ENCODE data around the gene MYO9B. TPM values are rescaled to one million over a fixed set of nuclear protein-coding genes. Genes with fewer than 3 reads are reported as not detected.
"Not testable (repeated sequence)": the region's sequence is repeated elsewhere in the genome, so short reads cannot be mapped to it uniquely, and the experiment has no call there.

MYO9B gene
- total RNA-seq, 2 experiments from 2014 or later = 100 to 104 TPM

DNA sequence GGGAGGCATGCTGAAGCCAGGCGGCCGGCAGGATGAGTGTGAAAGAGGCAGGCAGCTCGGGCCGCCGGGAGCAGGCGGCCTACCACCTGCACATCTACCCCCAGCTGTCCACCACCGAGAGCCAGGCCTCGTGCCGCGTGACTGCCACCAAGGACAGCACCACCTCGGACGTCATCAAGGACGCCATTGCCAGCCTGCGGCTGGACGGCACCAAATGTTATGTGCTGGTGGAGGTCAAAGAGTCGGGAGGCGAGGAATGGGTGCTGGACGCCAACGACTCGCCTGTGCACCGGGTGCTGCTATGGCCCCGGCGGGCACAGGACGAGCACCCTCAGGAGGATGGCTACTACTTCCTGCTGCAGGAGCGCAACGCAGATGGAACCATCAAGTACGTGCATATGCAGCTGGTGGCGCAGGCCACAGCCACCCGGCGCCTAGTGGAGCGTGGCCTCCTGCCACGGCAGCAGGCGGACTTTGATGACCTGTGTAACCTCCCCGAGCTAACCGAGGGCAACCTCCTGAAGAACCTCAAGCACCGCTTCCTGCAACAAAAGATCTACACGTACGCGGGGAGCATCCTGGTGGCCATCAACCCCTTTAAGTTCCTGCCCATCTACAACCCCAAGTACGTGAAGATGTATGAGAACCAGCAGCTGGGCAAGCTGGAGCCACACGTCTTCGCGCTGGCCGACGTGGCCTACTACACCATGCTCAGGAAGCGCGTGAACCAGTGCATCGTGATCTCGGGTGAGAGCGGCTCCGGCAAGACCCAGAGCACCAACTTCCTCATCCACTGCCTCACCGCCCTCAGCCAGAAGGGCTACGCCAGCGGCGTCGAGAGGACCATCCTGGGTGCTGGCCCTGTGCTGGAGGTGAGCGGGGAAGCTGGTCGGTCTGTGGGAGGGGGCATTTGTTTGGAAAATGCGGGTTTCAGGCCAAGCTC lies 26.4 kb downstream of the MYO9B start:
- DNase-seq = no peak
- ChIA-PET CTCF (interaction anchor here (0.8 to 1.9 kb wide), 2 partner anchors 23 to 34 kb away, joined by 5 to 8 read pairs; no protein-coding TSS in a partner anchor), POLR2A (no interaction called here)
- intact Hi-C loops (cut with micrococcal nuclease) = no loop called here
- Mint-ChIP-seq H3K4me3 (no peak overlapping the region), H3K4me1 (ENCODE audit: low read depth) (peaks cover 6% of the 10 kb centered on the region), H3K27ac (no peak overlapping the region), H3K27me3 (no peaks in the 10 kb centered on the region), H3K9me3 (peaks cover 7% of the 10 kb centered on the region), H3K36me3 (peaks cover 24% of the 10 kb centered on the region)

DNA sequence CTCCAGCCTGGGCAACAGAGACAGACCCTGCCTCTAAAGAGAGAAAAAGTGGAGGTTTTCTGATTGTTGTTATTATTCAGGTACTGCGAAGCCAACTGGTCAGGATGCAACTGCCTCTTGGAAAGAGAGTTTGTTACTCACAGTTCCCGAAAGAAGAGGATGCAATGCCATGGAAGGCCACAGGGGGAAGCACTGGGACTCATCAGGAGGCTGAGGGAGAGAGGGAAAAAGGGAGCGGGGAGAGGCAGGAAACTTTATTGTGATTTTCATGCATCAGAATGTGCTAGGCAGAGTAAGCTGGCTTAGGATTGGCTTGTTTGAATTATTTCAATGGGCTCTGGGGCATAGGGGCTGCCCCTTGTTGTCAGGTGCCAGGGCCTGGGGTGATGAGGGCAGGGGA lies 27.6 kb downstream of the MYO9B start:
- POLR2A ChIA-PET = no interaction called here
- peaks cover 24% of the 10 kb centered on the region for H3K36me3 Mint-ChIP-seq
- no peak overlapping the region for H3K4me3 Mint-ChIP-seq
- H3K4me1 Mint-ChIP-seq (ENCODE audit: low read depth) = peaks cover 13% of the 10 kb centered on the region
- CTCF ChIA-PET = interaction anchor here (1.9 kb wide), 1 partner anchor 22 kb away, joined by 8 read pairs; no protein-coding TSS in a partner anchor
- peak; percentile 43 for DNase-seq
- H3K9me3 Mint-ChIP-seq = peaks cover 7% of the 10 kb centered on the region
- peak overlapping the region; percentile 10 for H3K27ac Mint-ChIP-seq
- H3K27me3 Mint-ChIP-seq = no peaks in the 10 kb centered on the region
- intact Hi-C loops (cut with micrococcal nuclease) = no loop called here

DNA sequence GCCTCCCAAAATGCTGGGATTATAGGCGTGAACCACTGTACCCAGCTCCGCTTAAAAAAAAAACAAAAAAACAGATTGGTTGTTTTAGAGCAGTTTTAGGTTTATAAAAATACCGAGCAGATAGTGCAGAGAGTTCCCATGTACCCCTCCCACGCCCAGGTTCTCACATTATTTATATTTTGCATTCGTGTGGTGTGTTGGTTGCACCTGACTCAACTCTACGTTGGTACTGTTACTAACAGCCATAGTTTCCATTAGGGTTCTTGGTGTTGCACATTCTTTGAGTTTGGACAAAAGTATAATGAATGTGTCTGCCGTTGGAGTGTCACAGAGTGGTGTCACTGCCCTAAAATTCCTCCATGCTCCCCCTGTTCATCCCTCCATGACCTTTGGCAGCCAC lies 29.1 kb downstream of the MYO9B start:
- H3K36me3 Mint-ChIP-seq = peaks cover 24% of the 10 kb centered on the region
- ChIA-PET CTCF (no interaction called here), POLR2A (no interaction called here)
- peaks cover 7% of the 10 kb centered on the region for H3K9me3 Mint-ChIP-seq
- intact Hi-C loops (cut with micrococcal nuclease) = no loop called here
- H3K4me1 Mint-ChIP-seq (ENCODE audit: low read depth) = peaks cover 15% of the 10 kb centered on the region
- H3K27ac Mint-ChIP-seq = no peak overlapping the region
- DNase-seq = no peak
- H3K4me3 Mint-ChIP-seq = no peak overlapping the region
- H3K27me3 Mint-ChIP-seq = no peaks in the 10 kb centered on the region

DNA sequence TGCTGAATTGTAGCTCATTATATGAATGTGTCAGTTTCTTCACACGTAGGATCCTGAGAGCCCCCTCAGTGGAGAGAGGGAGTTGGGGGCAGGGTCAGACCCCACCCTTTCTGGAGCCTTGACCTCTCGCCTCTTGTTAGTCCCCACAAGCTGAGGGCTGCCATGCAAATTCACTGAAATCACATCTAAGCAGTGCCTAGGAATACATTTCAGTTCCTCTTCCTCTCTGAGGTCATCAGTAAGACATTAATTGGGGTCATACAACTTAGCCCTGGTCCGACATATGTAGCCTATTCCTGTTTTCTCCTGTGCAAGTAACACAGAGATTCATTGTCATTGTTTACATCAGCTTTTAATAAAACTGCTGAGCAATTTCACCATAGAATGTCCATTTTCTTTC lies 30.0 kb downstream of the MYO9B start:
- peaks cover 24% of the 10 kb centered on the region for H3K36me3 Mint-ChIP-seq
- intact Hi-C loops (cut with micrococcal nuclease) = no loop called here
- CTCF ChIA-PET = no interaction called here
- no peak for DNase-seq
- peaks cover 16% of the 10 kb centered on the region for H3K4me1 Mint-ChIP-seq (ENCODE audit: low read depth)
- H3K4me3 Mint-ChIP-seq = no peak overlapping the region
- H3K9me3 Mint-ChIP-seq = peaks cover 7% of the 10 kb centered on the region
- no peaks in the 10 kb centered on the region for H3K27me3 Mint-ChIP-seq
- no peak overlapping the region for H3K27ac Mint-ChIP-seq
- POLR2A ChIA-PET = interaction anchor here (0.5 kb wide), 1 partner anchor 389 kb away, joined by 3 read pairs; no protein-coding TSS in a partner anchor

DNA sequence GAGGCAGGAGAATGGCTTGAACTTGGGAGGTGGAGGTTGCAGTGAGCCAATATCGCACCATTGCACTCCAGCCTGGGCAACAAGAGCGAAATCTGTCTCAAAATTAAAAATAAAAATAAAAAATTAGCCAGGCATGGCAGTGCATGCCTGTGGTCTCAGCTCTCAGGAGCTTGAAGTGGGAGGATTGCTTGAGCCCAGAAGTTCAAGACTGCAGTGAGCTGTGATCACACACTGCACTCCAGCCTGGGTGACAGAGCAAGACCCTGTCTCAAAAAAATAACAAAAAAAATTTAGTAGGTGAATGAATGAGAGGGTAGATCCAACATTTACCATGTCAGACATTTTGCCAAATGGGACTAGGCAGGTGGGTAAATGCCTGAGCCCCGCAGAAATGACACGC lies 31.4 kb downstream of the MYO9B start:
- H3K4me3 Mint-ChIP-seq; H3K27me3 Mint-ChIP-seq; intact Hi-C loops (cut with micrococcal nuclease); POLR2A ChIA-PET; H3K27ac Mint-ChIP-seq; H3K9me3 Mint-ChIP-seq; DNase-seq: not testable (repeated sequence)
- CTCF ChIA-PET = interaction anchor here (1.2 kb wide), 1 partner anchor 12 kb away, joined by 3 read pairs; no protein-coding TSS in a partner anchor
- H3K4me1 Mint-ChIP-seq (ENCODE audit: low read depth) = peaks cover 16% of the 10 kb centered on the region
- peaks cover 26% of the 10 kb centered on the region for H3K36me3 Mint-ChIP-seq

DNA sequence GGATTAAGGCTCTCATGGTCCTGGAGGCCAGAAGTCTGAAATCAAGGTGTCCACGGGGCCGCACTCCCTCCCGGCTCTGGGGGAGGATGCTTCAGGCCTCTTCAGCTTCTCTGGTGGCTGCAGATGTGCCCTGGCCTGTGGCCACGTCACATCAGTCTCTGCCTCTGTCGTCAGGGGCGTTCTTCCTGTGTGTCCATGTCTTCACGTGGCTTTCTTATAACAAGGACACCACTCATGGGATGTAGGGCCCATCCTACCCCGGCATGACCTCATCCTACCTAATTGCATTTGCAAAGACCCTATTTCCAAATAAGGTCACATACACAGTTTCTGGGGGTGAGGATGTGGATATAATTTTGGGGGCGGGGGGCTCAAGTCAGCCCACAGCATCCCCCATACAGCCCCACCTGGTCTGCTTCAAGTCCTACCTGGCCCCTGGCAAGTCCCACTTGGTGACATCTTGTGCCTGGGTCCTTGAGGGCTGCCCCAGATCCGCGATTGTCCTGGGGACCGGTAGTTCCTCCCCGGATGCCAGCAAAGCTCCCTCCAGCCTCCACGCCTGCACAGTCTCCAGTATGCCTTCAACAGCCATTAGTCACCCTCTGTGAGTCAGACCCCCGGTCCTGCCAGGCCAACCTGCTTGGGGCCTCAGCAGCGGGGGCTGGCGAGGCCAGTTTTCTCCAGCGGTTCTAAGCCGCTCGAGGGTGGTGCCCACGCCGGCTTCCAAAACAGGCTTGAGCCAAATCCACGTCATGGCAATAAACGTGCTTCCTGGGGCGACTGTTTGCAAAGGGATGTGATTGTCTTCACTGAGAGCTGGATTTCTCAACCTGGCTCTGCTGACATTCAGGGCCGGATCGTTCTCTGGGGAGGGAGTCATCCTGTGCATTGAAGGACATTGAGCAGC lies 32.2 kb downstream of the MYO9B start:
- POLR2A ChIA-PET = interaction anchor here (1.3 kb wide), 1 partner anchor 18 kb away, joined by 3 read pairs; no protein-coding TSS in a partner anchor
- CTCF ChIA-PET = interaction anchor here (1.2 kb wide), 1 partner anchor 13 kb away, joined by 3 read pairs; no protein-coding TSS in a partner anchor
- H3K4me3 Mint-ChIP-seq = no peak overlapping the region
- peaks cover 16% of the 10 kb centered on the region for H3K4me1 Mint-ChIP-seq (ENCODE audit: low read depth)
- intact Hi-C loops (cut with micrococcal nuclease) = no loop called here
- peak; percentile 19 for DNase-seq
- H3K27me3 Mint-ChIP-seq = no peaks in the 10 kb centered on the region
- no peak overlapping the region for H3K27ac Mint-ChIP-seq
- H3K36me3 Mint-ChIP-seq = peaks cover 18% of the 10 kb centered on the region
- peaks cover 3% of the 10 kb centered on the region for H3K9me3 Mint-ChIP-seq

DNA sequence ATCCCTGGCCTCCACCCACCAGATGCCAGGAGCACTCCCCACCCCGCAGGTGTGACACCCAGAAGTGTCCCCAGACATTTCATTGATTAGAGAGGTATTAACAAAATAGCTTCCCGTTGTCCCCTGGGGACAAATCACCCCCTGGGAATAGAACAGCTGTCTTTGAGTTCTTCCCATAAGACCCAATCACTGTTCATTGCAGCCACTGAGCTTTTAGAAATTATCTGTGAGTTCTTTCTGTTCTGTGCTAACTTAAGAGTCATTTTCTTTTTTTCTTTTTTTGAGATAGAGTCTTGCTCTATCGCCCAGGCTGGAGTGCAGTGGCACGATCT lies 32.8 kb downstream of the MYO9B start:
- Mint-ChIP-seq H3K4me1 (ENCODE audit: low read depth) (peaks cover 12% of the 10 kb centered on the region), H3K27ac (no peak overlapping the region), H3K27me3 (no peaks in the 10 kb centered on the region), H3K36me3 (peaks cover 12% of the 10 kb centered on the region), H3K4me3 (no peak overlapping the region), H3K9me3 (no peaks in the 10 kb centered on the region)
- intact Hi-C loops (cut with micrococcal nuclease) = no loop called here
- CTCF ChIA-PET = no interaction called here
- POLR2A ChIA-PET = interaction anchor here (1.3 kb wide), 1 partner anchor 18 kb away, joined by 3 read pairs; no protein-coding TSS in a partner anchor
- no peak for DNase-seq

DNA sequence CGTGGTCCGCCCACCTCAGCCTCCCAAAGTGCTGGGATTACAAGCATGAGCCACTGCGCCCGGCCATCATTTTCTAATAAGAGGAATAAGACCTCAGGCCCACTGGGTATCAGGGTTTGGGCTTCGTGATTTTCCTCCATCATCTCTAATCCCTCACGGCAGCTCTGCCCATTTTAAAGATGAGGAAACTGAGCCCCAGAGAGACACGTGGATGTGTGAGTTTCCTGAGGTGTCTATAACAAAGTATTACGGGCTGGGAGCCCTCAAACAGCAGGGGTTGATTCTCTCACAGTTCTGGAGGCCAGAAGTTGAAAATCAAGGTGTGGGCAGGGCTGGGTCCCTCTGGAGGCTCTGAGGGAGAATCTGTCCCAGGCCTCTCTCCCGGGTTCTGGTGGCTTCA lies 33.7 kb downstream of the MYO9B start:
- CTCF ChIA-PET = no interaction called here
- intact Hi-C loops (cut with micrococcal nuclease) = no loop called here
- no peaks in the 10 kb centered on the region for H3K9me3 Mint-ChIP-seq
- H3K27me3 Mint-ChIP-seq = no peaks in the 10 kb centered on the region
- H3K36me3 Mint-ChIP-seq = peaks cover 12% of the 10 kb centered on the region
- POLR2A ChIA-PET = interaction anchor here (1.3 kb wide), 1 partner anchor 17 kb away, joined by 3 read pairs; no protein-coding TSS in a partner anchor
- peaks cover 12% of the 10 kb centered on the region for H3K4me1 Mint-ChIP-seq (ENCODE audit: low read depth)
- H3K4me3 Mint-ChIP-seq = no peak overlapping the region
- DNase-seq = no peak
- no peak overlapping the region for H3K27ac Mint-ChIP-seq

DNA sequence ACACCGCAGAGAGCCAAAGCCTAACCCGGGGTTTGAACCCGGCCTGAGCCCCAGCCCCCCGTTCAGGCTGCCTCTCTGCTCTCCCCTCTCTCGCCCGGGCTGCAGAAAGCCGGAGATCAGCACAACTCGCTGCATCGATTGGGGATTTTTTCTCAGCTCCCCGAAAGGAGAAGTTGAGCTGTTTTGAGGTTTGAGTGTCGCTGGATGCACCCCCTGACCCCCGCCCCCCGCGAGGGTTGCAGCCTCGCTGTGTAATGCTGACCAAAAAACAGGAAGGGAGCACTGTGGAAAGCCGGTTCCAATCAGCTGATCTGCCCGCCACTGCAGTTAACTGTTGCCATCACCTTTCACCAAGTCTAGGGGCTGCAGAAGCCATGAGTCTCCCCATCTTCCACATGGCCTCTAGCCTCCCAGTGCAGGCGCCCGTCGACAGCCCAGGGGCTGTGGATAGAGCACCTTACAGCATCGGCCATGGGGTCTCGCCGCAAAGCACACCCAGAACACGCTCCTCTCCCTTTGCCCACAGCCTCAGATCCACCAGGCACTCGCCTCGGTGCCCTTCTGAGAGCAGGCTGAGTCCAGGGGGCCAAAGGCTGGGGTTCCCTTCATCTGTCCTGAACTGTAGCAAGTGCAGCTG lies 34.5 kb downstream of the MYO9B start:
- peaks cover 10% of the 10 kb centered on the region for H3K36me3 Mint-ChIP-seq
- no peak for DNase-seq
- peaks cover 10% of the 10 kb centered on the region for H3K4me1 Mint-ChIP-seq (ENCODE audit: low read depth)
- CTCF ChIA-PET = no interaction called here
- no peak overlapping the region for H3K4me3 Mint-ChIP-seq
- POLR2A ChIA-PET = no interaction called here
- no peaks in the 10 kb centered on the region for H3K9me3 Mint-ChIP-seq
- H3K27me3 Mint-ChIP-seq = no peaks in the 10 kb centered on the region
- H3K27ac Mint-ChIP-seq = no peak overlapping the region
- intact Hi-C loops (cut with micrococcal nuclease) = no loop called here

DNA sequence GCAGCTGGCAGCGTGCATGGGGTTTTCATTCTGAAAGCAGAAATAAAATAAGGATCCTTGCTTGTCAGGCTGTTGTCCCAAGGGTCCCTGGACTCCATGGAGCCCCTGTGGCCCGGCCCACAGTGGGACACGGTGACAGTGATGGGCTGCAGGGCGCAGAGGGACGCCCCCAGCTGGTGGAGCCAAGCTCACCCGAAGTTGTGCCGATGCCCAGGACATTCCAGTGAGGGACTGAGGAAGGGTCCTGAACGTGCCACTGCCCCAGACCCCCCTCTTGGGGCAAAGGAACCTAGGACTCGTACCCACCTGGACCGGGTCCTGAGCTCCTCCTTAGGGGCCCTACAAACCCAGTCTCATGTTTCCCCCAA lies 35.0 kb downstream of the MYO9B start:
- intact Hi-C loops (cut with micrococcal nuclease) = no loop called here
- Mint-ChIP-seq H3K4me3 (no peak overlapping the region), H3K9me3 (no peaks in the 10 kb centered on the region), H3K4me1 (ENCODE audit: low read depth) (peaks cover 10% of the 10 kb centered on the region), H3K36me3 (peaks cover 10% of the 10 kb centered on the region), H3K27me3 (no peaks in the 10 kb centered on the region), H3K27ac (no peak overlapping the region)
- DNase-seq = no peak
- CTCF ChIA-PET = no interaction called here
- POLR2A ChIA-PET = no interaction called here

DNA sequence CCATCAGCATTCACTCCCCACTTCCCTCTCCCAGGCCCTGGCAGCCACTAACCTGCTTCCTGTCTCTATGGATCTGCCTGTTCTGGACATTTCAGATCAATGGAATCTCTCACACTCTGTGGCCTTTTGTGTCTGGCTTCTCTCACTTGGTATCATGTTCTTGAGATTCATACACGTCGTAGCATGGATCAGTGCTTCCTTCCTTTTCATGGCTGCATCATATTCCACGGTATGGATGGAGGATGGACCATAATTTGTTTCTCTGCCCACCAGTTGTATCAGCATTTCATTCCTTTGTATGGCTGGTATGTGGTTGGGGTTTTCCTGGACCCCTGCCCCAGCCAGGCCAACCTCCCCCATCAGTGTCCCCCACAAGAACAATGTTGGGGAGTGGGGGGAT lies 36.2 kb downstream of the MYO9B start:
- Mint-ChIP-seq H3K27ac (no peak overlapping the region), H3K27me3 (no peaks in the 10 kb centered on the region), H3K9me3 (no peaks in the 10 kb centered on the region), H3K4me3 (no peak overlapping the region), H3K4me1 (ENCODE audit: low read depth) (peaks cover 10% of the 10 kb centered on the region), H3K36me3 (peaks cover 10% of the 10 kb centered on the region)
- intact Hi-C loops (cut with micrococcal nuclease) = no loop called here
- DNase-seq = no peak
- ChIA-PET CTCF (no interaction called here), POLR2A (no interaction called here)

DNA sequence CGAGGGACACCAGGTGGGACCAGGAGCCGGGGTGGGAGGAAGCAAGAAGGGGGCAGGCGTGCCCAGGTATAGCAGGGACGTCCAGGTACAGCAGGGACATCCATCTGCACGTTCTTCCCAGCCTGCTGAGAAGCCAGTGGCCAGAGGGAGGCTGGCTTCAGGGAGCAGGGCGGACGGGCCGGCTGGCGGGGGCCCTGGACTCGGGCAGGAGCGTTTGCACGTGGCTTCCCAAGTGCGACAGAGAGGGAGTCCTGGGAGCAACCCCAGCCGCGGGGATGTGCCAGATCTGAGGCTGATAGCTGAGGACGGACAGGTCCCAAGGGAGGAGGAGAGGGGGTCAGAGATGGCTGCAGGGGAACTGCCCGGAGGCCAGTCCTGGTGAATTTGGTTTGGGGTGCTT lies 36.7 kb downstream of the MYO9B start:
- Mint-ChIP-seq H3K27ac (no peak overlapping the region), H3K36me3 (peaks cover 10% of the 10 kb centered on the region), H3K9me3 (no peaks in the 10 kb centered on the region), H3K27me3 (no peaks in the 10 kb centered on the region), H3K4me3 (no peak overlapping the region), H3K4me1 (ENCODE audit: low read depth) (peaks cover 10% of the 10 kb centered on the region)
- POLR2A ChIA-PET = no interaction called here
- no peak for DNase-seq
- CTCF ChIA-PET = no interaction called here
- intact Hi-C loops (cut with micrococcal nuclease) = no loop called here
